Aorta (tissue), 5 donors: ENCODE data around the gene ACTL8. TPM values are rescaled to one million over a fixed set of nuclear protein-coding genes. Genes with fewer than 3 reads are reported as not detected.
A peak's percentile ranks its signal among the peaks of the same experiment; 100 is the strongest.

Experiments used
- ATAC-seq: fragments of 200-7000 bp; cut with Tn5 transposase; one replicate; pipeline ENCODE4 v1.9.1; 2022; ENCODE audit warnings: moderate library complexity; ENCODE audit not compliant: low FRiP score
- DNase-seq, 2 donors: peaks; one replicate each; pipeline ENCODE4 v3.0.0-alpha.2; 2020
- H3K27ac ChIP-seq, 2 donors: one replicate each; pipeline ENCODE4 v1.5.1; 2013; ENCODE audit warnings: low read length in 2 of 2, mild to moderate bottlenecking in 2 of 2, moderate library complexity in 2 of 2, control low read depth in 1 of 2, inconsistent platforms in 1 of 2, low read depth in 1 of 2
- H3K27me3 ChIP-seq, 2 donors: one replicate each; pipeline ENCODE4 v1.6.1; 2013; ENCODE audit warnings: control low read depth in 1 of 2, low read length in 1 of 2, mild to moderate bottlenecking in 1 of 2, moderate library complexity in 1 of 2; ENCODE audit not compliant: insufficient read depth in 2 of 2, control insufficient read depth in 1 of 2
- H3K36me3 ChIP-seq, 2 donors: one replicate each; pipeline ENCODE4 v1.6.1; 2013; ENCODE audit warnings: control low read depth in 1 of 2, low read length in 1 of 2, mild to moderate bottlenecking in 1 of 2; ENCODE audit not compliant: insufficient read depth in 2 of 2, control insufficient read depth in 1 of 2
- H3K4me1 ChIP-seq, 2 donors: one replicate each; pipeline ENCODE4 v1.6.1; 2013; ENCODE audit warnings: low read length in 2 of 2, control low read depth in 1 of 2, mild to moderate bottlenecking in 1 of 2, moderate library complexity in 1 of 2; ENCODE audit not compliant: insufficient read depth in 2 of 2, control insufficient read depth in 1 of 2
- H3K4me3 ChIP-seq, 2 donors: one replicate each; pipeline ENCODE4 v1.5.1; 2013; ENCODE audit warnings: low read length in 2 of 2, control low read depth in 1 of 2, mild to moderate bottlenecking in 1 of 2
- H3K9me3 ChIP-seq: one replicate; pipeline ENCODE4 v1.6.1; 2013; ENCODE audit warnings: mild to moderate bottlenecking, low read length; ENCODE audit not compliant: control insufficient read depth
- WGBS, 2 donors: extraction: QIAGEN DNeasy Blood & Tissue Kit; methylation state at CpG; one replicate each; pipeline ENCODE4 v1.1.7; 2013; 5-methylcytosine and 5-hydroxymethylcytosine counted together
- intact Hi-C, 2 donors: fragments of 100-400 bp; cut with DNase I; formaldehyde crosslinking; loops; one replicate each; pipeline versions ENCODE4 v1.14.2 to v1.15.0; 2022
- polyA plus RNA-seq, 2 donors: library from polyadenylated mRNA; stranded (reverse); fragments of 200-250 nt; gene quantifications; one replicate each; pipeline ENCODE4 v1.2.3, GENCODE V29; 2013
- total RNA-seq, 2 donors: library from RNA; stranded (reverse); fragmentation: NEBNext Ultra II Directional; extraction: Animal tissue kit (Norgen Biotek cat#: 25700); gene quantifications; one replicate each; pipeline ENCODE4 v1.2.1, GENCODE V29; 2021
- donor health status: healthy with polysubstance abuse.
- donor health status: Bipolar disorder and iron deficiency.
- donor health status: DM: no; HTN: no; CAD: no.
- donor health status: DM: no; HTN: no; CAD: no.
- donor health status: DM: yes; HTN: yes; CAD: no.

The ACTL8 gene
- total and polyA plus RNA-seq, 4 donors, result not detected

DNA sequence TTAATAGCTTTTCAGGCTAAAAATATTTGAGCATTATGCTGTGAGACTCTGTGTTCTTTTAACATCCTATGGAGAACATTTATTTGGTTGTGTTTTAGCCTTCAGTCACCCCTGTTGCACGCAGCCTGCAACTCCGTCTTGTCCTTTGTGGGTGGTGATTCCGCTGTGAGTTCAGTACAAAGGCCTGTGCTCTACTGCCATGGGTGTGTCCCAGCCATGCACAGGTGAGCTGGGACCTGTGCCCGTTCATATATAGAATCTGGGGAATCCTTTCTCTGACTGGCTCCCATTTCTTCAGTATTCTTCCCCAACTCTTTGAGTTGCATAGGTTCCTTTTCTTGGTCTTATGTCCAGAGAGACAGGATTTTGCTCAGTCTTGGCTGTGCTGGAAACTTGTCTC, 61.4 kb downstream of the ACTL8 start:
- no peaks in the 10 kb centered on the region for H3K27me3 ChIP-seq
- intact Hi-C loops, result no loop called here
- H3K4me3 ChIP-seq, result no peak overlapping the region
- ATAC-seq, result no peak
- WGBS, 2 donors, result 82 to 84% methylated on average over 4 of the region's 4 CpGs
- H3K4me1 ChIP-seq, result no peaks in the 10 kb centered on the region
- no peak for DNase-seq
- no peak overlapping the region for H3K27ac ChIP-seq
- peaks cover 1% of the 10 kb centered on the region for H3K9me3 ChIP-seq
- H3K36me3 ChIP-seq, result no peaks in the 10 kb centered on the region

DNA sequence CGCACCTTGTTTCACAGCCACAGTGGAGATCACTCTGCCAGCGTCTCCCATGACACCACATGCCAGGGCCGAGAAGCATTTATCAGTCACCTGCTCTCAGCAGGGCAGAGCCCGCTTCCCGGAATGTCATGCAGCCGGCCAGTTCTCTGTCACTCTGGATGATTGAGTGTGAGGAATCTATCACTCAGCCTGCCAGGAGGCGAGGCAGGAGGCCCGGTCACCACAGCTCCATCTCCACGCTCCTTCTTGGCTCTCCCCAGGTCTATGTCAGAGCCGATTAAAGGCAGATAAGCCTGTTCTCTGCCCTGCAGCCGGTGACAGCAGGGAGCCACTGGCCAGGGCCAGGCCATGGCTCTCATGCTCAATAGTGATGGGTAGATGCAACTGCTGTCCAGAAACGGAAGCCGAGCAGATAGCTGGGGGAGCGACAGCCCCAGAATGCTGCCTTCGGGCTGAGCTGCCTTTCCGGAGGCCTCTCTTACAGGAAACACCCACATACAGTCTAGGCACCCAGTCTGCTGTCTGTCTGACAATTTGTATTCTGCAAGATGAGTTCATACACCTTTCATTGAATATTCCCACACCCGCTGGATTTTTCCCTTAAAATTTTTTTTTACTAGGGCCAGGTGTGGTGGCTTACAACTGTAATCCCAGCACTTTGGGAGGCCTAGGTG, 64.1 kb downstream of the ACTL8 start:
- no peaks in the 10 kb centered on the region for H3K27me3 ChIP-seq
- H3K4me3 ChIP-seq, result no peak overlapping the region
- WGBS, 2 donors, result 38 to 45% methylated on average over 17 of the region's 17 CpGs
- no peak for DNase-seq
- intact Hi-C loops, result no loop called here
- H3K36me3 ChIP-seq, result no peaks in the 10 kb centered on the region
- H3K9me3 ChIP-seq, result peaks cover 1% of the 10 kb centered on the region
- ATAC-seq, result no peak
- H3K27ac ChIP-seq, result no peak overlapping the region
- H3K4me1 ChIP-seq, result no peaks in the 10 kb centered on the region

DNA sequence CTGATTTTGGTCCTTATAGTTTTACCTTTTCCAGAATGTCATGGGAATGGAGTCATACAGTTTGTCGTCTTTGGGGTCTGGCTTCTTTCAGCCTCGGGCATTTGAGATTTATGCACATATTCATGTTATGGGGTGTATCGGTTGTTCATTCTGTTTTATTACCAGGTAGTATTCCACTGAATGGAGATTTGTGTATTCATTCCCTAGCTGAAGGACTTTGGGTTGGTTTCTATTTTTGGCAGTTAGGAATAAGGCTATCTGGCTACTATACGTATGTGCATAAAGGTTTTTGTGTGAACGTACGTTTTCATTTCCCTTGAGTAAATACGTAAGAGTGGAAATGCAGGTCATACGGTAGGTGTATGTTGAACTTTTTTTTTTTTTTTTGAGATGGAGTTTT, 65.1 kb downstream of the ACTL8 start:
- 71 to 72% methylated on average over 8 of the region's 8 CpGs for WGBS, 2 donors
- H3K4me1 ChIP-seq, result no peaks in the 10 kb centered on the region
- intact Hi-C loops, result no loop called here

DNA sequence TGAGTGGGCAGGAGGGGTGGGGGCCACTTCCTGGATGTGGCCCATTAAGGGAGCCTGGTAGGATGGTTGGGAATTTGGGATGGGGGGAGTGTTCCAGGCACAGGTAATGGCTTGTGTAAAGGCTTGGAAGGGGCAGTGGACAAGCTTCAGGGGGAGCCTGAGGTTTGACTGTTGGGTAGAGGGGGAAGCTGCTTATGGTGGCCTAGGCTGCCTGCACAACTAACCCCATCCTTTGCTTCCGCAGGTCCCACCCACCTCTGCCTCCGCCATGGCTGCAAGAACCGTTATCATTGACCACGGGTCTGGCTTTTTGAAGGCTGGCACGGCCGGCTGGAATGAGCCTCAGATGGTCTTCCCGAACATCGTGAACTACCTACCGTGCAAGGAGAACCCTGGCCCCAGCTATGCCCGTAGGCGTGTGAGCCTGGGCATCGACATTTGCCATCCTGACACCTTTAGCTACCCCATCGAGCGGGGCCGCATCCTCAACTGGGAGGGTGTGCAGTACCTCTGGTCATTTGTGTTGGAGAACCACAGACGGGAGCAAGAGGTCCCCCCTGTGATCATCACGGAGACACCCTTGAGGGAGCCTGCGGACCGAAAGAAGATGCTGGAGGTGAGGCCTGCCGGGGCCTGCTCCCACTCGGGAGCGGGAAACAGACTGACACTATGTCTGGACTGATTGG, 67.8 kb downstream of the ACTL8 start:
- Histone ChIP-seq H3K27me3 (no peaks in the 10 kb centered on the region), H3K9me3 (peaks cover 1% of the 10 kb centered on the region), H3K36me3 (no peaks in the 10 kb centered on the region), H3K4me3 (no peak overlapping the region), H3K27ac (no peak overlapping the region), H3K4me1 (no peaks in the 10 kb centered on the region)
- 93 to 96% methylated on average over 22 of the region's 22 CpGs for WGBS, 2 donors
- DNase-seq, result no peak
- intact Hi-C loops, result no loop called here
- ATAC-seq, result no peak

More for the DNA sequence above, 65.1 kb downstream of the ACTL8 start:
- Histone ChIP-seq H3K36me3 (no peaks in the 10 kb centered on the region), H3K27ac (no peak overlapping the region), H3K27me3 (no peaks in the 10 kb centered on the region), H3K9me3 (peaks cover 1% of the 10 kb centered on the region), H3K4me3 (no peak overlapping the region)
- DNase-seq (no peak), ATAC-seq (no peak)

DNA sequence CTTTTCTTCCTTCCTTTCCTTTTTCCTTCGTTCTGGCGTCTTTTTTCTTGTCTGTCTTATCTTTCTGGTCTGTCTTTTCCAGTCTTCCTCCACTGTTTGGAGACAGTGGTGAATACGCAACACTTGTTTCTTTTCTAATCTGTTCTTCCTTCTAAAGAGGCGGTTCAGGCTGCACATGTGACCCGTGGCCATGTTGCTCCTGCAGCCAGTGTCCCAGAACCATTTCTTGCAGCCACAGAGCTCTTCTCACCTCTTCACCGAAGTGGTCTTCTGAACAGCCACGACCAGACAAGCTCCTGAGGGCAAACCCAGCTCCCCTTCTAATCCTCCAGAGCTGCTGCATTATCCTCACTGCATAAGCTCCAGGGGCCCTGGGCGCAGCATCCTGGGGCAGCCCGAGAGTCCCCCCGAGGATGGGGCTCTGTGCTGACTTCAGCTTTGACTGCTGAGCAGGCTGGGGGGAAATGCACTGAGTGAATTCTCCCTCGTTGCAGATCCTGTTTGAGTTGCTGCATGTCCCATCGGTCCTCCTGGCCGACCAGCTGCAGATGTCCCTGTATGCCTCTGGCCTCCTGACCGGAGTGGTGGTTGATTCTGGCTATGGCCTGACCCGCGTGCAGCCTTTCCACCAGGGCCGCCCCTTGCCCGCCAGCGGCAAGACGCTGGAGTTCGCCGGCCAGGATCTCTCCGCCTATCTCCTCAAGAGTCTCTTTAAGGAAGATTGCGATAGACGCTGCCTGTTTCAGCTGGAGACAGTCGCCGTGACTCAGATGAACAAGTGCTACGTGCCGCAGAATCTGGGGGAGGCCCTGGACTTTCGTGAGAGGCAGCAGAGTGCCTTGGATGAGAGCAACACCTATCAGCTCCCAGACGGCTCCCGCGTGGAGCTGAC, 70.4 kb downstream of the ACTL8 start:
- H3K4me3 ChIP-seq, result no peak overlapping the region
- no peaks in the 10 kb centered on the region for H3K9me3 ChIP-seq
- WGBS, 2 donors, result 59 to 67% methylated on average over 33 of the region's 33 CpGs
- no peaks in the 10 kb centered on the region for H3K27me3 ChIP-seq
- intact Hi-C loops, result loop anchor here (2.0 to 5.0 kb wide), 2 partner anchors 328 to 331 kb away; no protein-coding TSS in a partner anchor
- ATAC-seq, result no peak
- no peak overlapping the region for H3K27ac ChIP-seq
- H3K4me1 ChIP-seq, result no peaks in the 10 kb centered on the region
- DNase-seq, result no peak
- no peaks in the 10 kb centered on the region for H3K36me3 ChIP-seq

DNA sequence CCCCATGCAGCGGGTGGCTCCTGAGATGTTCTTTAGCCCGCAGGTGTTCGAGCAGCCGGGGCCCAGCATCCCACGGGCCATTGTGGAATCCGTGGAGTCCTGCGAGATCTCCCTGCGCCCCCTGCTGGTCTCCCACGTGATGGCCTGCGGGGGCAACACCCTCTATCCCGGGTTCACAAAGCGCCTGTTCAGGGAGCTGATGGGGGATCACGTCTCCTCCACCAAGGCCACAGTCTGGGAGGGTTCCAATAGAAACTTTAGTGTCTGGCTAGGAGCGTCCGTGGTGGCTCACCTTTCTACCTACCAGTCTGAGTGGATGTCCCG, 71.0 kb downstream of the ACTL8 start:
- DNase-seq (peak; percentile 65 to 87), ATAC-seq (no peak)
- no peak overlapping the region for H3K4me3 ChIP-seq
- H3K36me3 ChIP-seq, result no peaks in the 10 kb centered on the region
- no peak overlapping the region for H3K27ac ChIP-seq
- 28 to 31% methylated on average over 16 of the region's 16 CpGs for WGBS, 2 donors
- intact Hi-C loops, result loop anchor here (2.0 to 5.0 kb wide), 2 partner anchors 329 to 331 kb away; no protein-coding TSS in a partner anchor
- no peaks in the 10 kb centered on the region for H3K4me1 ChIP-seq
- H3K27me3 ChIP-seq, result no peaks in the 10 kb centered on the region
- H3K9me3 ChIP-seq, result no peaks in the 10 kb centered on the region

DNA sequence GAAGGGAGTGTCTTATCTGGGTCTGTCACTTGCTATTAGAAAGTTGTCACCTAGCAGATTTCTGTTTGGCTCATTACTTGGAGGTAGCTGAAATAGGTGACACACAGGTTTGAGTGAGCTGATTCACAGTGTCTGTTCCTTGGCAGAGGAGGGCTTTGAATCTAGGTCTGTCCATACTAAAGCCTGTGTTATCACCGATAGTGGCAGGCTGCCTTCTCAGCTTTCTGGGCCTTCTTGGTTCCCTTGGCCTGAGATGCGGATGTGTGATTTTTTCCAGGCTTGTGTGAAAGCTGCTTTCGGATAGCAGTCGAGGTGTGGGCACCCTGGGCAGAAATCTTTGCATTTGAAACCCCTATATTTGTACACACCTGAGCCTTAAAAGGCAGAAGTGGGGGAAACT, 73.9 kb downstream of the ACTL8 start:
- H3K27me3 ChIP-seq, result no peaks in the 10 kb centered on the region
- no peak overlapping the region for H3K4me3 ChIP-seq
- H3K27ac ChIP-seq, result no peak overlapping the region
- DNase-seq, result no peak
- ATAC-seq, result no peak
- no peaks in the 10 kb centered on the region for H3K36me3 ChIP-seq
- intact Hi-C loops, result loop anchor here in 1 of 2 donors (5.0 kb wide), 1 partner anchor 332 kb away; no protein-coding TSS in a partner anchor
- 22 to 41% methylated on average over 4 of the region's 4 CpGs for WGBS, 2 donors
- no peaks in the 10 kb centered on the region for H3K9me3 ChIP-seq
- no peaks in the 10 kb centered on the region for H3K4me1 ChIP-seq

DNA sequence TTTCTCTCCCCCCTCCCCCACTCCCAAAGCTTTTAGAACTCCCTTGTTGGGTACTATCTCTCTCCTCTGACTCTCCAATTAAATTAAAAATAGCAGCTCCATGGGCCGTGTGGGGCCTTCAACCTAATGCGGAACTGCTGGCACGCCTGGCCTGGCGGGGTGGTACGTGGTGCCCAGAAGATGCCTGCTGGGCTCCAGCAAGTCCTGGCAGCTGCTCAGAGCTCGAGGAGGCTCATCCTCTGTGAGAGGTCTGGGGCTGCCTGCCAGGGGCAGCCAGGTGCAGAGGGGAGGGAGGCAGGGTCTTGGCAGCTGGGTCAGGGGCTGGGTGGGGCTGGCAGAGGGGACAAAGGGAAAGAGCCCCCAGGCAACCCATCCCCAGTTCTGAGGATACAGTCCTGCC, 74.4 kb downstream of the ACTL8 start:
- intact Hi-C loops, result loop anchor here in 1 of 2 donors (5.0 kb wide), 1 partner anchor 332 kb away; no protein-coding TSS in a partner anchor
- H3K9me3 ChIP-seq, result no peaks in the 10 kb centered on the region
- H3K4me1 ChIP-seq, result no peaks in the 10 kb centered on the region
- H3K27me3 ChIP-seq, result no peaks in the 10 kb centered on the region
- 53 to 56% methylated on average over 6 of the region's 6 CpGs for WGBS, 2 donors
- H3K36me3 ChIP-seq, result no peaks in the 10 kb centered on the region
- no peak overlapping the region for H3K27ac ChIP-seq
- ATAC-seq, result no peak
- DNase-seq, result no peak
- H3K4me3 ChIP-seq, result no peak overlapping the region
